T-helper 17 cell (primary cell): ENCODE data around the gene CDYL2. TPM values are rescaled to one million over a fixed set of nuclear protein-coding genes. Genes with fewer than 3 reads are reported as not detected.

Source experiments
- ATAC-seq: fragments of 150-1000 bp; cut with Tn5 transposase; 2 replicates; pipeline ENCODE4 v1.10.0; 2021; ENCODE audit warnings: mild to moderate bottlenecking, moderate library complexity
- DNase-seq, 3 donors: peaks; one replicate each; pipeline versions ENCODE4 v3.0.0 to v3.0.0-alpha.2; 2020 to 2021
- H3K9me3 ChIP-seq: one replicate; pipeline ENCODE4 v1.7.0; 2013; ENCODE audit warnings: low read length, mild to moderate bottlenecking; ENCODE audit not compliant: control insufficient read depth, poor library complexity, severe bottlenecking
- H3K27ac Mint-ChIP-seq: one replicate; pipeline ENCODE4 v1.8.0; 2022; ENCODE audit warnings: mild to moderate bottlenecking, moderate library complexity, mixed read lengths
- H3K27me3 Mint-ChIP-seq: one replicate; pipeline ENCODE4 v1.8.0; 2022; ENCODE audit warnings: mixed read lengths
- H3K36me3 Mint-ChIP-seq: one replicate; pipeline ENCODE4 v1.8.0; 2022; ENCODE audit warnings: low read depth, mixed read lengths
- H3K4me1 Mint-ChIP-seq: one replicate; pipeline ENCODE4 v1.8.0; 2022; ENCODE audit warnings: mild to moderate bottlenecking, mixed read lengths
- H3K4me3 Mint-ChIP-seq: one replicate; pipeline ENCODE4 v1.8.0; 2022; ENCODE audit warnings: mild to moderate bottlenecking, moderate library complexity, mixed read lengths
- total RNA-seq, 4 donors: library from RNA in 2 of 4; stranded (reverse) in 2 of 4; gene quantifications; one replicate each; pipeline ENCODE4 v1.2.3 and lab custom pipeline; 2022 to 2026

Gene CDYL2
- total RNA-seq, 2 donors from 2014 or later, result 17.0 to 28.3 TPM

- Mint-ChIP-seq H3K4me1 (peaks cover 10% of the 10 kb centered on the region), H3K27me3 (no peaks in the 10 kb centered on the region), H3K4me3 (no peak overlapping the region), H3K27ac (no peak overlapping the region), H3K36me3 (no peaks in the 10 kb centered on the region)
- no peaks in the 10 kb centered on the region for H3K9me3 ChIP-seq
- DNase-seq (no peak), ATAC-seq (no peak)
Measured at GRCh38 chr16:80759419-80760162, 44.8 kb downstream of the CDYL2 start.

GRCh38 chr16:80754476-80754875 is 49.9 kb downstream of the CDYL2 start:
- ATAC-seq (no peak), DNase-seq (no peak)
- no peaks in the 10 kb centered on the region for H3K9me3 ChIP-seq
- Mint-ChIP-seq H3K27ac (no peak overlapping the region), H3K4me3 (no peak overlapping the region), H3K36me3 (no peaks in the 10 kb centered on the region), H3K27me3 (no peaks in the 10 kb centered on the region), H3K4me1 (peaks cover 14% of the 10 kb centered on the region)

GRCh38 chr16:80752541-80752940 is 51.9 kb downstream of the CDYL2 start:
- no peaks in the 10 kb centered on the region for H3K36me3 Mint-ChIP-seq
- no peaks in the 10 kb centered on the region for H3K27me3 Mint-ChIP-seq
- no peaks in the 10 kb centered on the region for H3K9me3 ChIP-seq
- no peak overlapping the region for H3K4me3 Mint-ChIP-seq
- no peak for DNase-seq
- H3K27ac Mint-ChIP-seq, result no peak overlapping the region
- peaks cover 16% of the 10 kb centered on the region for H3K4me1 Mint-ChIP-seq
- no peak for ATAC-seq

GRCh38 chr16:80751167-80751566 is 53.2 kb downstream of the CDYL2 start:
- Mint-ChIP-seq H3K36me3 (no peaks in the 10 kb centered on the region), H3K27ac (no peak overlapping the region), H3K4me1 (peaks cover 17% of the 10 kb centered on the region), H3K27me3 (no peaks in the 10 kb centered on the region), H3K4me3 (no peak overlapping the region)
- H3K9me3 ChIP-seq, result no peaks in the 10 kb centered on the region
- DNase-seq (no peak), ATAC-seq (no peak)

- H3K4me1 Mint-ChIP-seq, result peaks cover 14% of the 10 kb centered on the region
- H3K36me3 Mint-ChIP-seq, result peaks cover 5% of the 10 kb centered on the region
- no peak overlapping the region for H3K4me3 Mint-ChIP-seq
- ATAC-seq, result no peak
- no peaks in the 10 kb centered on the region for H3K27me3 Mint-ChIP-seq
- H3K27ac Mint-ChIP-seq, result no peak overlapping the region
- DNase-seq, result no peak
- H3K9me3 ChIP-seq, result no peaks in the 10 kb centered on the region
Measured at GRCh38 chr16:80746231-80746630, 58.2 kb downstream of the CDYL2 start.

GRCh38 chr16:80744856-80745255 is 59.5 kb downstream of the CDYL2 start:
- ATAC-seq, result no peak

GRCh38 chr16:80743772-80744171 is 60.6 kb downstream of the CDYL2 start:
- Mint-ChIP-seq H3K27ac (no peak overlapping the region), H3K4me1 (peaks cover 15% of the 10 kb centered on the region), H3K36me3 (peaks cover 5% of the 10 kb centered on the region), H3K4me3 (no peak overlapping the region), H3K27me3 (no peaks in the 10 kb centered on the region)
- DNase-seq, result no peak
- ATAC-seq, result no peak
- no peaks in the 10 kb centered on the region for H3K9me3 ChIP-seq

More at GRCh38 chr16:80744856-80745255, 59.5 kb downstream of the CDYL2 start:
- H3K27ac Mint-ChIP-seq, result no peak overlapping the region
- no peaks in the 10 kb centered on the region for H3K27me3 Mint-ChIP-seq
- H3K4me1 Mint-ChIP-seq, result peaks cover 12% of the 10 kb centered on the region
- H3K4me3 Mint-ChIP-seq, result no peak overlapping the region
- no peak for DNase-seq
- H3K9me3 ChIP-seq, result no peaks in the 10 kb centered on the region
- H3K36me3 Mint-ChIP-seq, result peaks cover 5% of the 10 kb centered on the region

- DNase-seq (no peak), ATAC-seq (no peak)
- Mint-ChIP-seq H3K36me3 (peaks cover 5% of the 10 kb centered on the region), H3K27ac (no peak overlapping the region), H3K4me3 (no peak overlapping the region), H3K4me1 (peaks cover 15% of the 10 kb centered on the region), H3K27me3 (no peaks in the 10 kb centered on the region)
- no peaks in the 10 kb centered on the region for H3K9me3 ChIP-seq
Measured at GRCh38 chr16:80743273-80743672, 61.1 kb downstream of the CDYL2 start.

GRCh38 chr16:80742331-80742730 is 62.1 kb downstream of the CDYL2 start:
- H3K9me3 ChIP-seq, result no peaks in the 10 kb centered on the region
- Mint-ChIP-seq H3K27me3 (no peaks in the 10 kb centered on the region), H3K4me1 (peaks cover 10% of the 10 kb centered on the region), H3K27ac (no peak overlapping the region), H3K36me3 (peaks cover 5% of the 10 kb centered on the region), H3K4me3 (no peak overlapping the region)
- DNase-seq (no peak), ATAC-seq (no peak)

- H3K36me3 Mint-ChIP-seq, result peaks cover 5% of the 10 kb centered on the region
- H3K4me3 Mint-ChIP-seq, result no peak overlapping the region
- no peaks in the 10 kb centered on the region for H3K9me3 ChIP-seq
- DNase-seq (no peak), ATAC-seq (no peak)
- H3K4me1 Mint-ChIP-seq, result peaks cover 9% of the 10 kb centered on the region
- H3K27me3 Mint-ChIP-seq, result no peaks in the 10 kb centered on the region
- no peak overlapping the region for H3K27ac Mint-ChIP-seq
Measured at GRCh38 chr16:80741724-80742123, 62.7 kb downstream of the CDYL2 start.

- DNase-seq (no peak), ATAC-seq (no peak)
- Mint-ChIP-seq H3K4me1 (peaks cover 9% of the 10 kb centered on the region), H3K4me3 (no peak overlapping the region), H3K36me3 (peaks cover 5% of the 10 kb centered on the region), H3K27me3 (no peaks in the 10 kb centered on the region), H3K27ac (no peak overlapping the region)
- no peaks in the 10 kb centered on the region for H3K9me3 ChIP-seq
Measured at GRCh38 chr16:80739523-80739922, 64.9 kb downstream of the CDYL2 start.

GRCh38 chr16:80738521-80738920 is 65.9 kb downstream of the CDYL2 start:
- no peak for ATAC-seq
- DNase-seq, result no peak
- Mint-ChIP-seq H3K4me3 (no peak overlapping the region), H3K36me3 (peaks cover 5% of the 10 kb centered on the region), H3K27ac (no peak overlapping the region), H3K27me3 (no peaks in the 10 kb centered on the region), H3K4me1 (peaks cover 3% of the 10 kb centered on the region)
- H3K9me3 ChIP-seq, result no peaks in the 10 kb centered on the region

- peaks cover 3% of the 10 kb centered on the region for H3K9me3 ChIP-seq
- peaks cover 3% of the 10 kb centered on the region for H3K4me1 Mint-ChIP-seq
- no peaks in the 10 kb centered on the region for H3K36me3 Mint-ChIP-seq
- no peak overlapping the region for H3K27ac Mint-ChIP-seq
- H3K4me3 Mint-ChIP-seq, result no peak overlapping the region
- no peak for DNase-seq
- no peak for ATAC-seq
- H3K27me3 Mint-ChIP-seq, result no peaks in the 10 kb centered on the region
Measured at GRCh38 chr16:80735846-80736245, 68.6 kb downstream of the CDYL2 start.

GRCh38 chr16:80733407-80733806 is 71.0 kb downstream of the CDYL2 start:
- H3K27ac Mint-ChIP-seq, result no peak overlapping the region
- no peaks in the 10 kb centered on the region for H3K36me3 Mint-ChIP-seq
- DNase-seq, result no peak

More at GRCh38 chr16:80733407-80733806, 71.0 kb downstream of the CDYL2 start:
- ATAC-seq, result no peak
- Mint-ChIP-seq H3K27me3 (no peaks in the 10 kb centered on the region), H3K4me1 (no peaks in the 10 kb centered on the region), H3K4me3 (no peak overlapping the region)
- H3K9me3 ChIP-seq, result peaks cover 3% of the 10 kb centered on the region
